ENCODE data around the gene ENTPD8.

ENTPD8 gene

DNA sequence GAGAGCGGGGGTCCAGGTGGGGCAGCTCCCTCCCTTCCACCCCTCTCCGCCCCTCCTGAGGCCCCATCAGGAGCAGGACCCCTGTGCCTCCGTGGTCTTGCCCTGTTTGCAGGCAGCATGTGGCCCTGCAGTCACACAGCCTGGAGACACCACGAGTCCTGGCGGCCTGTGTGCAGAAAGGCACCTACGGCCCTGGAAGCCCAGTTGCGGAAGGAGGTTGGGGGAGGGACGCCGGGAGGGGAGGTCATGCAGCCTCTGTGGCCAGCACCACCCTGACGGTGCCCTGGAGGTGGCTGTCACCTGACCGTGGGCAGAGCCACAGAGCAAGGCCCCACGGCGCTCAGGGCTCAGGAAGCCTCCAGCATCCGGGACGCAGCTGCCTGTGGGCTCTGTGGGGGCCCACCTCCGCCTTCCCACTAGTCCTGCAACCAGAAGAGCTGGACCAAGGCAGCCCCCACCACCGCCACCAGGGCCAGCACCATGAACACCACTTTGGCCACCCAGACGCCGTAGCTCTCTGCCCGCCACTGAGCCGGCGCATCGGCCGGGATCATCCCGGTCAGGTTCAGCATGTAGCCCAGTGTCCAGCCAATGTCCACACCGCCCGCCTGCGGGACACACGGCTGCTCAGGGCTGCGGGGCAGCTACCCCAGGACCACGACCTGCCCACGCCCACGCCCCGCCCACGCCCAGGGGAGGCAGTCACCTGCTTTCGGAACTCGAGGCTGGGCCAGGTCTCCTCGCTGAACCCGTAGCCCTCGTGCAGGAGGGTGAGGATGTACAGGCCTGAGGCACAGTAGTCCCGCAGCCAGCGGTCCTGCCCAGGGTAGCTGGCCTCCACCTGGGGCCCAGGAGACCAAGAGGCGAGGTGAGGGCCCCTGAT is 6.4 kb downstream of the ENTPD8 start:
- Histone ChIP-seq H3K4me1 (ENCODE audit: low read length) (peaks cover 7% of the 10 kb centered on the region), H3K27me3 (ENCODE audit: low read depth, low read length) (no peaks in the 10 kb centered on the region), H3K4me2 (ENCODE audit: low read length) (no peak overlapping the region), H3K36me3 (replicated peaks; ENCODE audit: low read depth, low read length) (no peaks in the 10 kb centered on the region), H3K27ac (ENCODE audit: low read length) (no peak overlapping the region), H3K9me3 (ENCODE audit: insufficient read depth, low read length) (no peaks in the 10 kb centered on the region), H3K79me2 (ENCODE audit: low read length) (no peaks in the 10 kb centered on the region), H3K4me3 (ENCODE audit: low read length) (no peak overlapping the region), H3K9ac (ENCODE audit: low read length) (no peak overlapping the region), H4K20me1 (ENCODE audit: insufficient read depth, low read length) (no peaks in the 10 kb centered on the region), H2AFZ (ENCODE audit: low read depth, low read length) (no peak overlapping the region)
- TF ChIP-seq, protein P1, sequence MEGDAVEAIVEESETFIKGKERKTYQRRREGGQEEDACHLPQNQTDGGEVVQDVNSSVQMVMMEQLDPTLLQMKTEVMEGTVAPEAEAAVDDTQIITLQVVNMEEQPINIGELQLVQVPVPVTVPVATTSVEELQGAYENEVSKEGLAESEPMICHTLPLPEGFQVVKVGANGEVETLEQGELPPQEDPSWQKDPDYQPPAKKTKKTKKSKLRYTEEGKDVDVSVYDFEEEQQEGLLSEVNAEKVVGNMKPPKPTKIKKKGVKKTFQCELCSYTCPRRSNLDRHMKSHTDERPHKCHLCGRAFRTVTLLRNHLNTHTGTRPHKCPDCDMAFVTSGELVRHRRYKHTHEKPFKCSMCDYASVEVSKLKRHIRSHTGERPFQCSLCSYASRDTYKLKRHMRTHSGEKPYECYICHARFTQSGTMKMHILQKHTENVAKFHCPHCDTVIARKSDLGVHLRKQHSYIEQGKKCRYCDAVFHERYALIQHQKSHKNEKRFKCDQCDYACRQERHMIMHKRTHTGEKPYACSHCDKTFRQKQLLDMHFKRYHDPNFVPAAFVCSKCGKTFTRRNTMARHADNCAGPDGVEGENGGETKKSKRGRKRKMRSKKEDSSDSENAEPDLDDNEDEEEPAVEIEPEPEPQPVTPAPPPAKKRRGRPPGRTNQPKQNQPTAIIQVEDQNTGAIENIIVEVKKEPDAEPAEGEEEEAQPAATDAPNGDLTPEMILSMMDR (IDR thresholded peaks at IDR 0.05; ENCODE audit: low read depth, low read length) = no peak
- no peak for TF ChIP-seq EZH2phosphoT487 (IDR thresholded peaks at IDR 0.05; ENCODE audit: low read depth)

DNA sequence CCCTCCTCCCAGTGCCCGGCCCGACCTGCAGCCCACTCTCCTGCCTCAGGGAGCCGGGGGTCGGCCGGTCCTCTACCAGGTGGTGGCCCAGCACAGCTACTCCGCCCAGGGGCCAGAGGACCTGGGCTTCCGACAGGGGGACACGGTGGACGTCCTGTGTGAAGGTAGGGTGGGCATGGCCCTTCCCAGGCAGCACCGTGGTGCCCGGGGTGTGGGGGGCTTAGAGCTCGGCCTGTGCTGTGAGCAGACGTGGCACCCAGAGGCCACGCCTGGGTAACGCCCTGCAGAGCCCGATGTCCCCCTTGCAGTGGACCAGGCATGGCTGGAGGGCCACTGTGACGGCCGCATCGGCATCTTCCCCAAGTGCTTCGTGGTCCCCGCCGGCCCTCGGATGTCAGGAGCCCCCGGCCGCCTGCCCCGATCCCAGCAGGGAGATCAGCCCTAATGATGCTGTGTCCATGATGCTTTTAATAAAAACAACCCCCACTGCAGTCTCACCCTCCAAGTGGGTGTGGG is 7.2 kb downstream of the ENTPD8 start:
- Histone ChIP-seq H3K36me3 (replicated peaks; ENCODE audit: low read depth, low read length) (no peaks in the 10 kb centered on the region), H3K27me3 (ENCODE audit: low read depth, low read length) (peaks cover 5% of the 10 kb centered on the region), H3K27ac (ENCODE audit: low read length) (no peak overlapping the region), H3K4me1 (ENCODE audit: low read length) (peaks cover 14% of the 10 kb centered on the region), H3K4me3 (ENCODE audit: low read length) (no peak overlapping the region), H3K79me2 (ENCODE audit: low read length) (no peaks in the 10 kb centered on the region), H4K20me1 (ENCODE audit: insufficient read depth, low read length) (no peaks in the 10 kb centered on the region), H3K4me2 (ENCODE audit: low read length) (no peak overlapping the region), H3K9me3 (ENCODE audit: insufficient read depth, low read length) (no peaks in the 10 kb centered on the region), H2AFZ (ENCODE audit: low read depth, low read length) (no peak overlapping the region), H3K9ac (ENCODE audit: low read length) (no peak overlapping the region)
- TF ChIP-seq, protein P1 (IDR thresholded peaks at IDR 0.05; ENCODE audit: low read depth, low read length) = no peak
- TF ChIP-seq EZH2phosphoT487 (IDR thresholded peaks at IDR 0.05; ENCODE audit: low read depth) = no peak

DNA sequence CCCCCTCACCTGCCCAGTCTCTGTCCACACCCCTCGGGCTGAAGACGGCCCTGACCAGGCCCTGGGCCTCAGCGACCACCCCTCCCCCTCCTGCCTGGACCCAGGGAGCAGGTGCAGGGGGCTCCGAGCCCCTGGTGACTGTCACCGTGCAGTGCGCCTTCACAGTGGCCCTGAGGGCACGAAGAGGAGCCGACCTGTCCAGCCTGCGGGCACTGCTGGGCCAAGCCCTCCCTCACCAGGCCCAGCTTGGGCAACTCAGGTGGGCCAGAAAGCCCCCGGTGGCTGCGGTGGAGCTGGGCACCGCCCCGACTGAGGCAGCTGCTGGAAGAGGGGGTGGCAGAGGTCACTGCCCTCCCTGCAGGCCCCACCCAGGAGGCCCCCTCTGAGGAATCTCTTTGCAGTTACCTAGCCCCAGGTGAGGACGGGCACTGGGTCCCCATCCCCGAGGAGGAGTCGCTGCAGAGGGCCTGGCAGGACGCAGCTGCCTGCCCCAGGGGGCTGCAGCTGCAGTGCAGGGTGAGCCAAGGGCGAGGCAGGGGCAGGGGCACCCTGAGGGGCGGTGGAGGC is 7.7 kb downstream of the ENTPD8 start:
- no peak overlapping the region for H2AFZ ChIP-seq (ENCODE audit: low read depth, low read length)
- no peaks in the 10 kb centered on the region for H4K20me1 ChIP-seq (ENCODE audit: insufficient read depth, low read length)
- H3K4me2 ChIP-seq (ENCODE audit: low read length) = no peak overlapping the region

More for the DNA sequence above, 7.7 kb downstream of the ENTPD8 start:
- Histone ChIP-seq H3K36me3 (replicated peaks; ENCODE audit: low read depth, low read length) (no peaks in the 10 kb centered on the region), H3K9ac (ENCODE audit: low read length) (no peak overlapping the region), H3K9me3 (ENCODE audit: insufficient read depth, low read length) (no peaks in the 10 kb centered on the region), H3K27me3 (ENCODE audit: low read depth, low read length) (peaks cover 8% of the 10 kb centered on the region), H3K4me3 (ENCODE audit: low read length) (no peak overlapping the region), H3K79me2 (ENCODE audit: low read length) (no peaks in the 10 kb centered on the region), H3K27ac (ENCODE audit: low read length) (no peak overlapping the region), H3K4me1 (ENCODE audit: low read length) (peaks cover 17% of the 10 kb centered on the region)
- TF ChIP-seq, protein P1 (IDR thresholded peaks at IDR 0.05; ENCODE audit: low read depth, low read length) = no peak
- no peak for TF ChIP-seq EZH2phosphoT487 (IDR thresholded peaks at IDR 0.05; ENCODE audit: low read depth)
